ENCODE data around the gene MEN1.

DNA sequence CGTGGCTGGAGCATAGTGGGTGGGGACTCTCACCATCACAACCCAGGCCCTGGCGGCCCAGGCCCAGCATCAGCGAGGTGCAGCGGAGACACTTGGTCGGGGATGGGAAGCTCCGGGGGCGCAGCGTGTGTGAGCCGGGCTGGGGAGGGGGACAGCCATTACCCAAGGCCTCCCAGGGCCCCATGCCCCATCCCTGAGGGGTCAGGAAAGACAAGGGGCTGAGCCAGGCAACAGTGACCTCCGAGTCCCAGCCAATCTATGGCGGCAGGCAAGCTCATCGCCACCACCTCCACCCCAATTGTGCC is 22.8 kb upstream of the MEN1 start:
- TF ChIP-seq, protein P1, sequence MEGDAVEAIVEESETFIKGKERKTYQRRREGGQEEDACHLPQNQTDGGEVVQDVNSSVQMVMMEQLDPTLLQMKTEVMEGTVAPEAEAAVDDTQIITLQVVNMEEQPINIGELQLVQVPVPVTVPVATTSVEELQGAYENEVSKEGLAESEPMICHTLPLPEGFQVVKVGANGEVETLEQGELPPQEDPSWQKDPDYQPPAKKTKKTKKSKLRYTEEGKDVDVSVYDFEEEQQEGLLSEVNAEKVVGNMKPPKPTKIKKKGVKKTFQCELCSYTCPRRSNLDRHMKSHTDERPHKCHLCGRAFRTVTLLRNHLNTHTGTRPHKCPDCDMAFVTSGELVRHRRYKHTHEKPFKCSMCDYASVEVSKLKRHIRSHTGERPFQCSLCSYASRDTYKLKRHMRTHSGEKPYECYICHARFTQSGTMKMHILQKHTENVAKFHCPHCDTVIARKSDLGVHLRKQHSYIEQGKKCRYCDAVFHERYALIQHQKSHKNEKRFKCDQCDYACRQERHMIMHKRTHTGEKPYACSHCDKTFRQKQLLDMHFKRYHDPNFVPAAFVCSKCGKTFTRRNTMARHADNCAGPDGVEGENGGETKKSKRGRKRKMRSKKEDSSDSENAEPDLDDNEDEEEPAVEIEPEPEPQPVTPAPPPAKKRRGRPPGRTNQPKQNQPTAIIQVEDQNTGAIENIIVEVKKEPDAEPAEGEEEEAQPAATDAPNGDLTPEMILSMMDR (IDR thresholded peaks at IDR 0.05): no peak
- TF ChIP-seq ZFX (IDR thresholded peaks at IDR 0.05; ENCODE audit: borderline replicate concordance): no peak
